B cell (primary cell): Measurements from ENCODE around the gene DAZL. TPM values are rescaled to one million over a fixed set of nuclear protein-coding genes. Genes with fewer than 3 reads are reported as not detected.

ENCODE experiments used
- ATAC-seq: fragments of 200-7000 bp; cut with Tn5 transposase; one replicate; pipeline ENCODE4 v1.10.0; 2021; ENCODE audit warnings: low read depth, mild to moderate bottlenecking, moderate number of reproducible peaks, moderate library complexity
- CTCF ChIA-PET: fragments of 350-600 bp; sonication (Branson Sonifier 250); formaldehyde crosslinking; loops from one replicate; lab custom pipeline; 2021; ENCODE audit warnings: antibody characterized with exemption, inconsistent platforms; lab: Charles Lee
- POLR2A ChIA-PET: fragments of 350-600 bp; sonication (Branson Sonifier 250); formaldehyde crosslinking; loops from one replicate; lab custom pipeline; 2021; ENCODE audit warnings: antibody characterized with exemption; lab: Charles Lee
- DNase-seq: peaks from one replicate; pipeline ENCODE4 v3.0.0; 2013
- H2AFZ ChIP-seq: 2 replicates; pipeline ENCODE4 v1.6.1; 2012; ENCODE audit warnings: mild to moderate bottlenecking, low read depth, low read length; ENCODE audit not compliant: insufficient read depth, poor library complexity, severe bottlenecking
- H3K27ac ChIP-seq, 2 donors: 1 replicate in 1 of 2; 2 replicates in 1 of 2; pipeline ENCODE4 v1.5.1; 2012 to 2013; ENCODE audit warnings: low read length in 2 of 2, mild to moderate bottlenecking in 2 of 2, moderate library complexity in 1 of 2
- H3K27me3 ChIP-seq, 4 experiments: fragments of 200-600 bp in 1 of 4; sonication (generic) in 1 of 4; replicated peaks in 1 of 4; 1 replicate in 2 of 4; 2 replicates in 2 of 4; pipeline versions ENCODE4 v1.6.1 to v1.7.0; 2013 to 2016; ENCODE audit warnings: low read length in 3 of 4, mild to moderate bottlenecking in 2 of 4, mixed read lengths in 1 of 4, moderate library complexity in 1 of 4; ENCODE audit not compliant: insufficient read depth in 4 of 4, control insufficient read depth in 3 of 4; ENCODE audit errors: control extremely low read depth in 1 of 4
- H3K36me3 ChIP-seq, 2 experiments: replicated peaks in 1 of 2; 1 replicate in 1 of 2; 2 replicates in 1 of 2; pipeline versions ENCODE4 v1.6.1 to v1.7.1; 2013; ENCODE audit warnings: low read length in 1 of 2; ENCODE audit not compliant: insufficient read depth in 2 of 2, control insufficient read depth in 1 of 2; ENCODE audit errors: control extremely low read depth in 1 of 2, extremely low read depth in 1 of 2
- H3K4me1 ChIP-seq, 2 donors: fragments of 200-600 bp in 1 of 2; sonication (generic) in 1 of 2; 1 replicate in 1 of 2; 2 replicates in 1 of 2; pipeline versions ENCODE4 v1.5.1 to v1.6.1; 2013 to 2017; ENCODE audit warnings: low read length in 2 of 2; ENCODE audit not compliant: control insufficient read depth in 2 of 2, insufficient read depth in 2 of 2
- H3K4me2 ChIP-seq: replicated peaks from 2 replicates; pipeline ENCODE3; 2012; ENCODE audit warnings: mild to moderate bottlenecking, low read depth, low read length; ENCODE audit not compliant: poor library complexity, severe bottlenecking
- H3K4me3 ChIP-seq, 5 experiments: fragments of 200-600 bp in 1 of 5; sonication (generic) in 1 of 5; 1 replicate in 3 of 5; 2 replicates in 2 of 5; pipeline versions ENCODE4 v1.5.1 to v1.7.0; 2011 to 2016; ENCODE audit warnings: low read length in 4 of 5, mild to moderate bottlenecking in 4 of 5, low read depth in 2 of 5, control low read depth in 1 of 5, moderate library complexity in 1 of 5; ENCODE audit not compliant: insufficient read depth in 1 of 5; ENCODE audit errors: control extremely low read depth in 1 of 5, extremely low read depth in 1 of 5
- H3K79me2 ChIP-seq: fragments of 200-600 bp; sonication (generic); one replicate; pipeline ENCODE4 v1.6.0; 2016; ENCODE audit warnings: low read length; ENCODE audit not compliant: control insufficient read depth, insufficient read depth
- H3K9ac ChIP-seq: fragments of 200-600 bp; sonication (generic); 2 replicates; pipeline ENCODE4 v1.6.1; 2017; ENCODE audit warnings: mild to moderate bottlenecking, low read length, moderate library complexity
- H3K9me3 ChIP-seq, 3 donors: one replicate each; pipeline versions ENCODE4 v1.6.1 to v1.7.1; 2013; ENCODE audit warnings: low read length in 2 of 3; ENCODE audit not compliant: control insufficient read depth in 2 of 3, insufficient read depth in 1 of 3; ENCODE audit errors: control extremely low read depth in 1 of 3
- H4K20me1 ChIP-seq: 2 replicates; pipeline ENCODE4 v1.6.0; 2012; ENCODE audit warnings: mild to moderate bottlenecking, low read length; ENCODE audit not compliant: insufficient read depth, control insufficient read depth, poor library complexity, severe bottlenecking
- H3K27ac Mint-ChIP-seq: one replicate; pipeline ENCODE4 v1.8.0; 2021; ENCODE audit warnings: mixed read lengths
- H3K27me3 Mint-ChIP-seq: one replicate; pipeline ENCODE4 v1.8.0; 2021; ENCODE audit warnings: mixed read lengths
- H3K4me1 Mint-ChIP-seq: one replicate; pipeline ENCODE4 v1.8.0; 2021; ENCODE audit warnings: mixed read lengths
- H3K4me3 Mint-ChIP-seq: one replicate; pipeline ENCODE4 v1.8.0; 2021; ENCODE audit warnings: mixed read lengths
- H3K9me3 Mint-ChIP-seq: one replicate; pipeline ENCODE4 v1.8.0; 2022; ENCODE audit warnings: mixed read lengths; ENCODE audit not compliant: insufficient read depth
- EZH2 ChIP-seq: IDR thresholded peaks from 2 replicates; pipeline ENCODE4 v1.6.1; 2012; ENCODE audit warnings: borderline replicate concordance, low read depth, mild to moderate bottlenecking, moderate library complexity, low read length; ENCODE audit not compliant: insufficient read depth, poor library complexity, severe bottlenecking
- WGBS: methylation state at CpG from one replicate; pipeline ENCODE4 v1.1.5; 2013; ENCODE audit warnings: missing lambda C conversion rate; ENCODE audit not compliant: insufficient coverage; 5-methylcytosine and 5-hydroxymethylcytosine counted together
- intact Hi-C: fragments of 100-400 bp; cut with micrococcal nuclease; formaldehyde crosslinking; loops from one replicate; pipeline ENCODE4 v1.10.0; 2022
- polyA plus RNA-seq: library from polyadenylated mRNA; depleted of rRNA; stranded (reverse); fragments of >200 nt; gene quantifications from 2 replicates; pipeline ENCODE4 v1.2.3, GENCODE V29; 2012
- total RNA-seq, 2 donors: library from RNA; stranded (reverse); fragments of 120-200 nt in 1 of 2; gene quantifications; 1 replicate in 1 of 2; 2 replicates in 1 of 2; pipeline versions ENCODE4 v1.2.3 to v1.2.4, GENCODE V29; 2013 to 2022
- TF ChIP-seq, protein P1 (sequence below): fragments of 200-600 bp; IDR thresholded peaks from one replicate; pipeline ENCODE4 v1.8.0; 2022; ENCODE audit warnings: antibody characterized with exemption, mild to moderate bottlenecking

DAZL gene
- total and polyA plus RNA-seq, 2 donors (not counting 1 experiment from before 2014, with no cell fraction given): 1.3 TPM; not detected in 1

DNA sequence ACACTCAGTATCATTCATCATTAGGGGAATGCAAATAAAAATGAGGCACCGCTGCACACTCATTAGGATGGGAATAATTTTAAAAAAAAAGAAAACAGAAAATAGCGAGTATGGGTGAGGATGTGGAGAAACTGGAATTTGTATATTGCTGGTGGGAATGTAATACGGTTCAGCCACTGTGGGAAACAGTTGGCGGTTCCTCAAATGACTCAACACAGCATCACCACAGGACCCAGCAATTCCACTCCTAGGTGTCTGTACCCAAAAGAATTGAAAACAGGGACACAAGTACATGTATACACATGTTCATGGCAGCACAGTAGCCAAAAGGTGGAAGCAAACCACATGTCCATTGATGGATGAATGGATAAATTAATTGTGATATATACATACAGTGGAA, 56.5 kb downstream of the DAZL start:
- H3K27me3 Mint-ChIP-seq: no peaks in the 10 kb centered on the region
- Histone ChIP-seq H3K27me3 (no peaks in the 10 kb centered on the region), H3K36me3 (no peaks in the 10 kb centered on the region), H2AFZ (no peak overlapping the region), H3K79me2 (no peaks in the 10 kb centered on the region), H3K27ac (no peak overlapping the region), H3K9me3 (peaks cover 0 to 3% (median 0%) of the 10 kb centered on the region in 3 donors), H3K4me2 (no peak overlapping the region), H3K9ac (no peak overlapping the region), H3K4me3 (no peak overlapping the region), H4K20me1 (no peaks in the 10 kb centered on the region), H3K4me1 (peaks cover 0 to 3% of the 10 kb centered on the region in 2 donors)
- peaks cover 2% of the 10 kb centered on the region for H3K4me1 Mint-ChIP-seq
- no peak overlapping the region for H3K4me3 Mint-ChIP-seq
- no peak overlapping the region for H3K27ac Mint-ChIP-seq
- ChIA-PET CTCF (interaction anchor here (0.6 to 8.0 kb wide), 5 partner anchors 36 to 279 kb away, joined by 3 to 220 read pairs (median 27); partner anchors contain the start of gene RFTN1), POLR2A (no interaction called here)
- ATAC-seq (no peak), DNase-seq (no peak)
- WGBS: 100% methylated on average over 1 of the region's 4 CpGs
- H3K9me3 Mint-ChIP-seq: no peaks in the 10 kb centered on the region
- intact Hi-C loops: no loop called here
- TF ChIP-seq, protein P1, sequence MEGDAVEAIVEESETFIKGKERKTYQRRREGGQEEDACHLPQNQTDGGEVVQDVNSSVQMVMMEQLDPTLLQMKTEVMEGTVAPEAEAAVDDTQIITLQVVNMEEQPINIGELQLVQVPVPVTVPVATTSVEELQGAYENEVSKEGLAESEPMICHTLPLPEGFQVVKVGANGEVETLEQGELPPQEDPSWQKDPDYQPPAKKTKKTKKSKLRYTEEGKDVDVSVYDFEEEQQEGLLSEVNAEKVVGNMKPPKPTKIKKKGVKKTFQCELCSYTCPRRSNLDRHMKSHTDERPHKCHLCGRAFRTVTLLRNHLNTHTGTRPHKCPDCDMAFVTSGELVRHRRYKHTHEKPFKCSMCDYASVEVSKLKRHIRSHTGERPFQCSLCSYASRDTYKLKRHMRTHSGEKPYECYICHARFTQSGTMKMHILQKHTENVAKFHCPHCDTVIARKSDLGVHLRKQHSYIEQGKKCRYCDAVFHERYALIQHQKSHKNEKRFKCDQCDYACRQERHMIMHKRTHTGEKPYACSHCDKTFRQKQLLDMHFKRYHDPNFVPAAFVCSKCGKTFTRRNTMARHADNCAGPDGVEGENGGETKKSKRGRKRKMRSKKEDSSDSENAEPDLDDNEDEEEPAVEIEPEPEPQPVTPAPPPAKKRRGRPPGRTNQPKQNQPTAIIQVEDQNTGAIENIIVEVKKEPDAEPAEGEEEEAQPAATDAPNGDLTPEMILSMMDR: no peak
- no peak for TF ChIP-seq EZH2

DNA sequence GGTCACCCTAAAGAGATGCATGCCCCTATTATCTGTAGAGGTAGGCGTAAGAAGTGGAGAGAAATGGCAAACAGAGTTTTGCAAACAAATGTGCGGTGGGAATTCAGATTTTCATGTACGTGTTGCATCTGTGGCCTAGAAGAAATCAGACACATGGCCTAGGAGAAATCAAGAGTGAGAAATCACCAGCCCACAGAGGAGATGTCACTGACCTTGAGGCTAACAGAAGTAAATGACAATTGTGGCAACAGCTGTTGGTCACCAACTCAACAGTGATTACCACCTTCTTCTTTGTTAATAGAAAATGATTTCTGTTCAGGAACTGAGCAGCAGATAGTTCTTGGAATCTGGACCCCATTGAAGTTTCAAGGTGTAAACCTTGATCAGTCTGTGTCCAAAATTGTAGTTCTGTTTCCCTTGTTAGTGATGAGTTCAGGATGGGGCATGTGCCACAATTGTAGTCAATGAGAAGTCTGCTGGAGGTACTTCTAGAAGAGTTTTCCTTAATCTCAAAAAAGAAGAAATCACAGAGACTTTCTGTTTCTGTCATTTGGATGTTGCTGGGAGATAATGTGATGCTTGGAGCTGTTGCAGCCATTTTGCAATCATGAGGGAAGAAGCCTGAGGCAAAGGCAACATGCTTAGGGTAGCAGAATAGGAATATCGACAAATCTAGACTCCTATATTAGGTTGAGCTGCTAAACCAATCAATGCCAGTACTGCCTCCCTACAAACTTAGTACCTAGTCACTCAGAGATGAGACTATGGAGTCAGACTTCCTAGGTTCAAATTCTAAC, 57.5 kb downstream of the DAZL start:
- ChIA-PET CTCF (interaction anchor here (0.6 to 2.5 kb wide), 6 partner anchors 10 to 279 kb away, joined by 3 to 27 read pairs (median 3); no protein-coding TSS in a partner anchor), POLR2A (no interaction called here)
- Histone ChIP-seq H2AFZ (no peak overlapping the region), H3K9ac (no peak overlapping the region), H3K4me2 (no peak overlapping the region), H3K36me3 (no peaks in the 10 kb centered on the region), H3K4me1 (peaks cover 0 to 3% of the 10 kb centered on the region in 2 donors), H3K4me3 (no peak overlapping the region), H3K27me3 (peaks cover 0 to 3% (median 0%) of the 10 kb centered on the region in 4 experiments), H3K79me2 (no peaks in the 10 kb centered on the region), H4K20me1 (no peaks in the 10 kb centered on the region), H3K9me3 (peaks cover 0 to 3% (median 0%) of the 10 kb centered on the region in 3 donors), H3K27ac (no peak overlapping the region)
- intact Hi-C loops: no loop called here
- H3K27me3 Mint-ChIP-seq: no peaks in the 10 kb centered on the region
- no peak for ATAC-seq
- WGBS: 81% methylated on average over 2 of the region's 4 CpGs
- peaks cover 2% of the 10 kb centered on the region for H3K4me1 Mint-ChIP-seq
- H3K27ac Mint-ChIP-seq: peak overlapping the region; percentile 8
- no peak overlapping the region for H3K4me3 Mint-ChIP-seq
- no peaks in the 10 kb centered on the region for H3K9me3 Mint-ChIP-seq
- no peak for DNase-seq
- TF ChIP-seq, protein P1: no peak
- TF ChIP-seq EZH2: no peak
